Measurements from ENCODE around the gene HECW1.
"Not testable (repeated sequence)": the region's sequence is repeated elsewhere in the genome, so short reads cannot be mapped to it uniquely, and the experiment has no call there.

HECW1 gene

DNA sequence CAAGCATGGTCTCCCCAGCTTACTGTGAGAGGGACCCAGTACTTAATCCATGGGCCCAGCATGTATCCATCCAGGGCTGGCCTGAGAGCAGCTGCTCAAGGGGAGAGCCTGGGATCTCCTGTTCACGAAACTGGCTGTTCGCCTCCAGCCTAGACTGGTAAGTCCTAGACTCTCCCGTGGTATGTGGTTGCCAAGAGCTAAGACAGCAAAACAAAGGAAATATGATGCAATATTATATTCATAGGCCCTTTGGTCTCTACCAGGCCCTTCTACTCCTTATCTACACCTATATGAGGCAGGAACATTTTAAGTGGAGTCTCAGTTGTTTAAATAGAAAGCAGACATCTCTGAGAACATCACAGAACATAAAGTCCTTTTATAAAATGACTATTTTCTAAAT is 441.6 kb downstream of the HECW1 start:
- DNase-seq = no peak

DNA sequence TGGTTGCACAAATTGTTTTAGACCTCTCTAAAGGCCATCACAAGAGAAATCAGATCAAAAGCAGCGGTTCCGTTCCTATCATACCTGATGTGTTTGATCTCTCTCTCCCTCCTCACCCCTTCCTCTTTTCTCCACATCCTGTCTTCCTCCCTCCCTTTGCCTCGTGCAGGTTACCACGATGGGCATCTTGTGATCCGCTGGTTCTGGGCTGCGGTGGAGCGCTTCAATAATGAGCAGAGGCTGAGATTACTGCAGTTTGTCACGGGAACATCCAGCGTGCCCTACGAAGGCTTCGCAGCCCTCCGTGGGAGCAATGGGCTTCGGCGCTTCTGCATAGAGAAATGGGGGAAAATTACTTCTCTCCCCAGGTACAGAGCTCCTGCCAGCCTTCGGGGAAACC is 442.0 kb downstream of the HECW1 start:
- no peak for DNase-seq

DNA sequence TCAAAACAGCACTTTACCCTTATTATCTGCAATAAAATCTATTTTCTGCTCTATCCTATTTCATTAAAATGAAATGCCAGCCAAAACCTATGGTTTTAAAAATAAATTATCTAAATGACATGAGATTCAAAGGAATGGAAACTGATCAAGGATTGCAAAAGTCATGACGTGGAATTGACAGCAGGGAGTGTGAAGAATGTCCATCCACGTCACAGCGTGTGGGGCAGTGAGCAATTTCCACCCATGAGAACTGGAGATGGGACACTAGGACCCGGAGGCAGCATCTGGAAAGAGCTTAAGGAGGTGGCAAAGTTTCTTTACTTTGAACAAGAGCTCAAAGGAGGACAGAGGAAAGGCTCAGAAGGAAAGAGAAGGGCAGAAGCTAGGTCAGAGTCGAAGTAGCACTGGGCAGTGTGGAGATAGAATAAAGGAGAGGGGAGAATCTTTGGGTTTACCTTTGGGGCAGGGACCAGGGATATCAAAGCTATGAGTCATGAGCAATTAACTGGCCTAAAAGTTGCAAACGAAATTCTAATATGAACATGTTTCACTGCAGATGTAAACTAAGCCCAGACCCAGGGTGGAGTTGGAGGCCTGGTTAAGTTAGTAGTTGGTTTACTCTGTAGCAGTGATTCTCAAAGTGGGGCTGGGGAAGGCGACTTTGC is 445.5 kb downstream of the HECW1 start:
- no peak for DNase-seq

DNA sequence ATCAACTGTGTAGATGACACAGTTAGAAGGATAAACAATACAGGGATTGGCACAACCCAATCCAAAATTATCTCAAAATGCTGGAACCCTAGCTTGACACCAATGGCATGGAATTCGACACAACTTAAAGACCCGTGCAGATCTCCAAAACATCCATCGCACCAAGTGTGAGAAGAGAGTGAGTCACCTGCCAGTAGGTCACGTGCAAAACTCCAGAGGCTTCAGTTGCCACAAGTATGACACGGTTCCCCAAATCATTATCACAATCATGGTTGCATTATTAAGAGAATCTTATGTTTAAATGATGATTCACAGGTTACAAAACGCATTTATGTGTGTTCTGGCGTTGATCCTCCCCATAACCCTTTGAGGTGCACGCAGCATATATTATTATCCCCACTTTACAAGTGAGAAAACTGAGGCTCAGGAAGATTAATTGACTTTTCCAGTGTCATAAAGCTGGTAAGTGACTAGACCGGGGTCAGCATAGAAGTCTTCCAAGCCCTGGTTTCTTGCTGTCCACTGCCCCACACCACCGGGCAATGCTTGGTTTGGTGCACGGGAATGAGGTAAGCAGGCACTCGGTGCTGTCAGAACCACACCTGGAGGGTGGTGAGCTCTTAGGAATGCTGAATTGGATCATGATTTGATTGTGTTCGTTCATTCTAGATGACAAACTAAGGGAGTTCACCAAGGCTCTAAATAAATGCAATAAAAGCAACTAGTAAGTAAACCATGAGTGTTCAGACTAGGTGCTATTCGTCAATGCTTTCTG is 446.9 kb downstream of the HECW1 start:
- DNase-seq = no peak

DNA sequence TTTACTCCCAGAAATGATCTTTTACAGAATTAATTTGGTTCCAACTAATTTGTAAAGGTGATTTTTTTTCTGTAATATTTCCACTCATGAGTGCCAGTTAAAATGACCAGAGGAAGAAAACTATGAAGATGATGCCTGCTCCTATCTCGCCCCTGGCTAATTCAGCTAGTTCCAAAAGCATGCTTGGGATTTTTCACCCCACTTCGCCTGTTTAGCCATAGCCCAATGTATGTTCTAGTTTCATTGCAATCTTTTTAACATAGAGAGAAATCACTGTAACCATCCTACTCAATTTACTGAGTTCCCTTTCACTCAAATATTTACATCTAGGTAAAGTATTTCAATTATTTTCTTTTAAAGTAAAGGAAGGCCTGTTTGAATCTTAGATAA is 447.5 kb downstream of the HECW1 start:
- no peak for DNase-seq

GRCh38 chr7:43560742-43561330 is 448.4 kb downstream of the HECW1 start:
- DNase-seq = no peak

GRCh38 chr7:43562383-43562782 is 449.9 kb downstream of the HECW1 start:
- no peak for DNase-seq

DNA sequence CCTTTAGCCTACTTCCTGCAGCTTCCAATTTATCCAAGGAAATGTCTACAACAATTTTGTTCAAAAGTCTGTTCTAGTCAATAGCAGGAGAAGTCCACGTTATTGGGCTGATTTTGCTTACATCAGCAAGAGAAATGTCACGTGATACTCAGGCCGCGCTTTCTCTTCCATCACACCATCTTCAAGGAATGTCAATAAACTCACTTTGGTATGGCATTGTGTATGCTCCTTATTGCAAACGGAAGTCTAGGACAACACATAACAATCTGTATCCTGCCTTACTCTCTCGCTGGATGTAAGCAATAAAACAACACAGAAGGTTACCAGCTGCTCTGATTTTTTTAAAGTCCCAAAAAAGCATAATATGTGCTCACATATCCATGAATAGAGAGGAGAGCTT is 453.3 kb downstream of the HECW1 start:
- DNase-seq = no peak

GRCh38 chr7:43568529-43568928 is 456.1 kb downstream of the HECW1 start:
- no peak for DNase-seq

GRCh38 chr7:43569424-43569823 is 457.0 kb downstream of the HECW1 start:
- DNase-seq = no peak

DNA sequence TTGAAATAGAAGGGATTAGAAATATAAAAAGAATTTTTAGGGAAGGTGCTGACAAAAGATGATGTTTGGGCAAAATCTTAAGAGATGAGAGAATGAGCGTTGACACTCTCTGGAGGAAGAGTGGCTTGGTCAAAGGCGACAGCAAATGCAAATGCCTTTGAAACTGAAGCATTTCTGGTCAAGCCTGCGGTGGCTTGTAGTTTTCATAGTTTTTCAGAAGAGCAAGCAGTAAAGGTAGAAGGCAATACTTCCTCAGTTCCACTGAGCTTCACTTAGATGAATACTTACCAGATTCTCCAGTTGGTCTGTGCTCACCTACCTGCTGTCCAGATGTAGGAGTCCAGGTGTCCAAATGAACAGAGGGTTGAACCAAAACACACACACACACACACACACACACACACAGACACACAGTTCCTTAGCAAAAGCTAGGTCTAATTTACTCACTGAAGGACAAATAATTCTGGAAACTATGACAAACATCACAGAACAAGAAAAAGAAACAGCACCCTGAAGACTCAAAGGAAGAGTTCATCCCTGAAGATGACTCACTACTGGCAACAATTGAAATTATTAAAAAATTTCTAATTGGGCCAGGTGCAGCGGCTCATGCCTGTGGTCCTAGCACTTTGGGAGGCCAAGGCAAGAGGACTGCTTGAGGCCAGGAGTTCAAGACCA is 458.4 kb downstream of the HECW1 start:
- no peak for DNase-seq

DNA sequence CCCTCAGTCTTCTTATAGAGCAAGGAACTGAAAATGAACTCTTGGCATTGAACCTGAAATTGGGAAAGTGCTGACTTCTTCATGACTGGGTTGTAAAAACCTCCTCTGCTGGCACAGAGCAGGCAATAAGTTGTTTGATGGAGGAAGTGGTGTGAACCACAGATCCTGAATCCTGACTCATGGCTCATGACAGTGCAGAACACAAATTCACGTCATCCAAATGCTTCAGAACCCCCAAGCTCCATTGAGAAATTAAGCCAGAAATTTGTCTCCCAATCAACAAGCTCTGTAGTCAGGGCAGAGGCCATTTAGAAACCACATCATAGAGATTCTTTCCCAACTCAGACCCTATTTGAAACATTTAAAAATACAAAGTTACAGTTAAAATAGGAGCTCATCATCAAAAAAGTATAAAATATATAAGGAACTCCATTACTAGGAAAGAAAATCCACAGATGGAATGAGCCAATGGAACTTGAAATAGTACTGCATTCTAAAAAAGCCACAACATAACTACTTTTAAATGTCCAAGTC is 460.1 kb downstream of the HECW1 start:
- DNase-seq = no peak

- DNase-seq = not testable (repeated sequence)
Observed at GRCh38 chr7:43573832-43574231, 461.4 kb downstream of the HECW1 start.

DNA sequence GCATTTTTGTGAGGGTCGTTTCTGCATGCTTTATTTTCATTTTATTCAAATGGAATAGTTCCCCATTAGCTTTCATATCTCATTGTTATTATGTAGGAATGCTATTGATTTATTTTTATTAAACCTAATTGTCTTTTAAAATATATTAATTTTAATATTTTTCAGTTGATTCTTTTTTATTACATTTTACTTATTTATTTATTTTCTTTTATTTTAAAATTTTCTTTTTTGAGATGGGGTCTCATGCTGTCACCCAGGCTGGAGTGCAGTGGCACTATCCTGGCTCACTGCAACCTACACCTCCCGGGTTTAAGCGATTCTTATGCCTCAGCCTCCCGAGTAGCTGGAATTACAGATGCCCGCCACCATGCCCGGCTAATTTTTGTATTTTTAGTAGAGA is 463.1 kb downstream of the HECW1 start:
- no peak for DNase-seq

GRCh38 chr7:43576241-43576640 is 463.8 kb downstream of the HECW1 start:
- DNase-seq = no peak

DNA sequence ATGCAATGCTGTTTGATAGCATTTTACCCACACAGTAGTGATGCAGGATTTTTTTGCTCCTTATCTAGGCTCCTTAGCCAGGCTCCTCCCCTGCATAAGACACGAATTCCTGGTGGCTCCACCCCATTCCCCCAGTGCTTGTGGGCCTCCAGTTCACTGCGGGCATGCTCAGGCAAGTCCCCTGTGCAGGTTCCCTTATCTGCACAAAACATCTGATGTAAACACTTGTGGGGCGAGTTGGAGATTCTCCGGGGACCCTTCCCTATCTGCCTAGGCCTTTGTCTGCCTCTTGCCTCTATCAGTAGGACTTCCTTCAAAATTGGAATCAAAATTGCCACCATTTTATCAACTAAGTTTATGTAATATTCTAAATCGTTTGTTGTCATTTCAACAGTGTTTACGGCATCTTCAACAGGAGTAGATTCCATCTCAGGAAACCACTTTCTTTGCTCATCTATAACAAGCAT is 465.1 kb downstream of the HECW1 start:
- no peak for DNase-seq

- peak; percentile 92 for DNase-seq
Observed at GRCh38 chr7:43582503-43583423, 470.3 kb downstream of the HECW1 start, which contains the start of gene STK17A. STK17A (plus strand) TSS chr7:43583108; CDS start chr7:43583244, 136 bp downstream.

- DNase-seq = peak; percentile 23
Observed at GRCh38 chr7:43583424-43584194, 471.2 kb downstream of the HECW1 start.

DNA sequence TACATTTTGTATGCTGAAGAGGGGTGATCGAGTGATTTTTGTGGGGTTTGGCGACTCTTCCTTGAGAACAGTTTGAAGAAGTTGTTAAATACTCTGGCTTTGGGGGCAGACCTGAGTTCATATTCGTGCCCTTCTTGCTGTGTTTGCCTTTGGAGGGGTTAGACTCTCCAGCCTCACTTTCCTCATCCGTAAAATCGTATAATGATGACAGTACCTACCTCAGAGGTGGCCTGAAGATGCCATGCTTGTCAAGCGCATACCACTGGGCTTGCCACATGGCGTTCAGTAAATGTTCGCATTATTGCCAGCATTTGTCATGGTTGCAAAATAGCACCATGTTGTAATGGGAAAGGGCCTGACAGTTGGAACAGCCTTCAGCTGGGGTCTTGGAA is 471.7 kb downstream of the HECW1 start:
- DNase-seq = no peak

DNA sequence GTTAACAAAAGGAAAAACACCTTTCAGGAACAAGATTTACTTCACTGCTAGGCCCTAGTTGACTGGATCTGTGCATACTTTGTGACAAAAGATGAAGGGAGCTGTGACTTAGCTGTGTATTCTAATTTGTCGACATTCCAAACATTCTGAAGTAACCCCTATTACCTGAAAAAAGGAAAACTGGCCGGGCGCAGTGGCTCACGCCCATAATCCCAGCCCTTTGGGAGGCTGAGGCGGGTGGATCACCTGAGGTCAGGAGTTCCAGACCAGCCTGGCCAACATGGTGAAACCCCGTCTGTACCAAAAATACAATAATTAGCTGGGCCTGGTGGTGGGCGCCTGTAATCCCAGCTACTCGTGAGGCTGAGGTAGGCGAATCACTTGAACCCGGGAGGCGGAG is 472.3 kb downstream of the HECW1 start:
- DNase-seq = not testable (repeated sequence)

DNA sequence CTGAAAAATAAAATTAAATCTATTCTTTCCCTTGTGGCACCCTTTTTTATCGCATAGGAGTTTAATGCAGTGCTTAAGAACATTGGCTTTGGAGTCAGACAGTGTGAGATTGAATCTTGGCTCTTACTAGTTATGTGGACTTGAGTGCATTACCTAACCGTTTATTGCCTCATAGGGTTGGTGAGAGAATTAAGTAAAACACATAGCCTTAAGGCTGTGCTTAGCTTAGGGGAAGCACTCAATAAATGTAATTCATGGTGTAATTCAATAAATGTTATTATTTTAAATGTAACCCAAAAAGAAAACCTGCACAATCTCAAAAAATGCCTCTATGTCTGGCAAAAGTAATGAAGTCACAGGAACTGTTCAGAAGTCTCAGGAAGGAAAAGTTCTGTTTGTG is 473.1 kb downstream of the HECW1 start:
- DNase-seq = no peak
